Measurements from ENCODE around the gene PCDHGA2.

The PCDHGA2 gene

GRCh38 chr5:141382469-141383294 is 44.1 kb downstream of the PCDHGA2 start, which contains the start of gene PCDHGA7:
TSS of gene PCDHGA7 (plus strand) at chr5:141382742. CDS start at chr5:141382900, 158 bp downstream.
- DNase-seq (ENCODE audit: low read depth in 3 of 3): no peak

GRCh38 chr5:141383345-141383744 is 44.8 kb downstream of the PCDHGA2 start:
- no peak for DNase-seq (ENCODE audit: low read depth in 3 of 3)

- DNase-seq (ENCODE audit: low read depth in 3 of 3): no peak
Observed at GRCh38 chr5:141384471-141385267, 46.1 kb downstream of the PCDHGA2 start.

GRCh38 chr5:141387557-141388311 is 49.2 kb downstream of the PCDHGA2 start, which contains the start of gene PCDHGB4:
TSS of gene PCDHGB4 (plus strand) at chr5:141387698. CDS start at chr5:141387885, 187 bp downstream.
- DNase-seq (ENCODE audit: low read depth in 3 of 3): peak in 1 of 3 experiments; percentile 24

GRCh38 chr5:141388661-141389060 is 50.1 kb downstream of the PCDHGA2 start:
- DNase-seq (ENCODE audit: low read depth in 3 of 3): no peak

GRCh38 chr5:141389153-141390042 is 50.8 kb downstream of the PCDHGA2 start:
- no peak for DNase-seq (ENCODE audit: low read depth in 3 of 3)

GRCh38 chr5:141392429-141393198 is 54.1 kb downstream of the PCDHGA2 start, which contains the start of gene PCDHGA8:
TSS of gene PCDHGA8 (plus strand) at chr5:141392633. CDS start at chr5:141392814, 181 bp downstream.
- DNase-seq (ENCODE audit: low read depth in 3 of 3): no peak
